Liver (tissue), 3 donors: ENCODE measurements around the gene TRIM29.

ENCODE experiments used
- EGR1 ChIP-seq, 2 donors: IDR thresholded peaks; 2 replicates each; pipeline ENCODE4 v1.6.1; 2016 to 2018; ENCODE audit warnings: antibody characterized with exemption in 2 of 2, low read depth in 2 of 2
- GABPA ChIP-seq, 2 donors: IDR thresholded peaks in 1 of 2; conservative IDR thresholded peaks in 1 of 2; 2 replicates each; pipeline ENCODE4 v1.6.1; 2016; ENCODE audit warnings: antibody characterized with exemption in 2 of 2, mild to moderate bottlenecking in 1 of 2, moderate library complexity in 1 of 2
- JUND ChIP-seq, 2 donors: IDR thresholded peaks; 2 replicates each; pipeline ENCODE4 v1.6.1; 2016; ENCODE audit warnings: antibody characterized with exemption in 2 of 2
- RAD21 ChIP-seq, 2 donors: IDR thresholded peaks; 2 replicates each; pipeline ENCODE4 v1.6.1; 2016; ENCODE audit warnings: antibody characterized with exemption in 2 of 2, mild to moderate bottlenecking in 2 of 2
- RXRA ChIP-seq, 2 donors: IDR thresholded peaks; 2 replicates each; pipeline ENCODE4 v1.6.1; 2017 to 2018; ENCODE audit warnings: antibody characterized with exemption in 2 of 2, mild to moderate bottlenecking in 1 of 2
- SP1 ChIP-seq: IDR thresholded peaks from 2 replicates; pipeline ENCODE4 v1.6.1; 2018; ENCODE audit warnings: antibody characterized with exemption, mild to moderate bottlenecking
- TAF1 ChIP-seq: conservative IDR thresholded peaks from 2 replicates; pipeline ENCODE4 v1.6.1; 2016; ENCODE audit warnings: antibody characterized with exemption, mild to moderate bottlenecking
- YY1 ChIP-seq: IDR thresholded peaks from 2 replicates; pipeline ENCODE4 v1.6.1; 2016; ENCODE audit warnings: antibody characterized with exemption, mild to moderate bottlenecking
- TF ChIP-seq, protein P1 (sequence below): IDR thresholded peaks from 2 replicates; pipeline ENCODE4 v1.6.1; 2016; ENCODE audit warnings: antibody characterized with exemption
- TF ChIP-seq, protein P2 (sequence below): fragments of 150-350 bp; IDR thresholded peaks from 2 replicates; pipeline ENCODE4 v1.5.1; 2017; ENCODE audit warnings: improper control_type of control experiment, low read depth, low read length; ENCODE audit not compliant: missing input control
- TF ChIP-seq, protein P3 (sequence below): IDR thresholded peaks from 2 replicates; pipeline ENCODE4 v1.6.1; 2016; ENCODE audit warnings: antibody characterized with exemption
- TF ChIP-seq, protein P4 (sequence below): IDR thresholded peaks from 2 replicates; pipeline ENCODE4 v1.6.1; 2016; ENCODE audit warnings: antibody characterized with exemption, mild to moderate bottlenecking
- TF ChIP-seq, protein P5 (sequence below): IDR thresholded peaks from 2 replicates; pipeline ENCODE4 v1.6.1; 2016; ENCODE audit warnings: antibody characterized with exemption
- donor health status: healthy.
- donor health status: healthy.

DNA sequence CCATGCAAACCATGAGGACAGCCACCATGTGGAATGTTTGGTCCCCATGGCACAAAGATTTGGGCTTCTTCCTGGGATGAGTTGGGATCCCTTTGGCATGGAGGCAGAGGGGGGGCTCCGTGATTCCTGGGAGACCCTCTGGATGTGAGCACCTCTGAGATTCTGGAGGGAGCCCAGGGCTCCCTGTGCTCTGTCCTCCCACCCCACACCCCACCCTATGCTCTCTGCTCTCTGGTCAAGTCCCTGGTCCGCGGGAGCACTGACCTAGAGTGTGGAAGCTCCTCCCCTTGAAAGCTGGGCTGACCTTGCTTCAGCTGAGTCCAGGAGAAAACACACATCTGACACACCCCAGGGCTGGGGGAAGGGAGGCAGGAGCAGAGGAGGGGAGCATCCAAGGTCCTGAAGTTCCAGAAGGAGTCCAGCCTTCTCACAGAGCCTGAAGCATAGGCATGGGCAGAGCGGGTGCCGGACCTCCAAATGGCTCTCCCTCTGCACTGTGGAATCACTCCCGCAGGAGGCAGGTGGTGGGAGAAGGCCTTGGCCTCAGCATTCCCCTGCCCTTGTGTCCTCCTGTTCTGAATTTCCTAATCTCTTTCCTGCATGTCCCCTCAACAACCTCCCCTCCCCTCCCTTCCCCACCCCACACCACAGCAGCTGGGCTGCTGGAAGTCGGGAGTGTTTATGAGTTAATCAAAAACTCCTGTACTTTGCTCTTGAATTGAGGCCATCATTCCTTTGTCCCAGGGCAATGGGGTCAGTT is 47.2 kb upstream of the TRIM29 start:
- TF ChIP-seq, protein P1, sequence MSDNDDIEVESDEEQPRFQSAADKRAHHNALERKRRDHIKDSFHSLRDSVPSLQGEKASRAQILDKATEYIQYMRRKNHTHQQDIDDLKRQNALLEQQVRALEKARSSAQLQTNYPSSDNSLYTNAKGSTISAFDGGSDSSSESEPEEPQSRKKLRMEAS = peak; percentile 59
- TF ChIP-seq, protein P2, sequence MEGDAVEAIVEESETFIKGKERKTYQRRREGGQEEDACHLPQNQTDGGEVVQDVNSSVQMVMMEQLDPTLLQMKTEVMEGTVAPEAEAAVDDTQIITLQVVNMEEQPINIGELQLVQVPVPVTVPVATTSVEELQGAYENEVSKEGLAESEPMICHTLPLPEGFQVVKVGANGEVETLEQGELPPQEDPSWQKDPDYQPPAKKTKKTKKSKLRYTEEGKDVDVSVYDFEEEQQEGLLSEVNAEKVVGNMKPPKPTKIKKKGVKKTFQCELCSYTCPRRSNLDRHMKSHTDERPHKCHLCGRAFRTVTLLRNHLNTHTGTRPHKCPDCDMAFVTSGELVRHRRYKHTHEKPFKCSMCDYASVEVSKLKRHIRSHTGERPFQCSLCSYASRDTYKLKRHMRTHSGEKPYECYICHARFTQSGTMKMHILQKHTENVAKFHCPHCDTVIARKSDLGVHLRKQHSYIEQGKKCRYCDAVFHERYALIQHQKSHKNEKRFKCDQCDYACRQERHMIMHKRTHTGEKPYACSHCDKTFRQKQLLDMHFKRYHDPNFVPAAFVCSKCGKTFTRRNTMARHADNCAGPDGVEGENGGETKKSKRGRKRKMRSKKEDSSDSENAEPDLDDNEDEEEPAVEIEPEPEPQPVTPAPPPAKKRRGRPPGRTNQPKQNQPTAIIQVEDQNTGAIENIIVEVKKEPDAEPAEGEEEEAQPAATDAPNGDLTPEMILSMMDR = no peak
- TF ChIP-seq RAD21 (IDR thresholded peaks at IDR 0.05) = peak; percentile 21 to 44
- TF ChIP-seq TAF1 = no peak
- peak in 1 of 2 donors; percentile 44 for TF ChIP-seq GABPA (IDR thresholded peaks at IDR 0.05 in 1 of 2, conservative IDR thresholded peaks at IDR 0.05 in 1 of 2)
- peak; percentile 48 for TF ChIP-seq YY1
- TF ChIP-seq RXRA (IDR thresholded peaks at IDR 0.05) = peak; percentile 93 to 98
- no peak for TF ChIP-seq EGR1 (IDR thresholded peaks at IDR 0.05; ENCODE audit: low read depth in 2 of 2)
- TF ChIP-seq, protein P3, sequence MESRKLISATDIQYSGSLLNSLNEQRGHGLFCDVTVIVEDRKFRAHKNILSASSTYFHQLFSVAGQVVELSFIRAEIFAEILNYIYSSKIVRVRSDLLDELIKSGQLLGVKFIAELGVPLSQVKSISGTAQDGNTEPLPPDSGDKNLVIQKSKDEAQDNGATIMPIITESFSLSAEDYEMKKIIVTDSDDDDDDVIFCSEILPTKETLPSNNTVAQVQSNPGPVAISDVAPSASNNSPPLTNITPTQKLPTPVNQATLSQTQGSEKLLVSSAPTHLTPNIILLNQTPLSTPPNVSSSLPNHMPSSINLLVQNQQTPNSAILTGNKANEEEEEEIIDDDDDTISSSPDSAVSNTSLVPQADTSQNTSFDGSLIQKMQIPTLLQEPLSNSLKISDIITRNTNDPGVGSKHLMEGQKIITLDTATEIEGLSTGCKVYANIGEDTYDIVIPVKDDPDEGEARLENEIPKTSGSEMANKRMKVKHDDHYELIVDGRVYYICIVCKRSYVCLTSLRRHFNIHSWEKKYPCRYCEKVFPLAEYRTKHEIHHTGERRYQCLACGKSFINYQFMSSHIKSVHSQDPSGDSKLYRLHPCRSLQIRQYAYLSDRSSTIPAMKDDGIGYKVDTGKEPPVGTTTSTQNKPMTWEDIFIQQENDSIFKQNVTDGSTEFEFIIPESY = peak; percentile 71
- peak in 1 of 2 donors; percentile 55 for TF ChIP-seq JUND (IDR thresholded peaks at IDR 0.05)
- TF ChIP-seq SP1 = peak; percentile 95
- TF ChIP-seq, protein P4, sequence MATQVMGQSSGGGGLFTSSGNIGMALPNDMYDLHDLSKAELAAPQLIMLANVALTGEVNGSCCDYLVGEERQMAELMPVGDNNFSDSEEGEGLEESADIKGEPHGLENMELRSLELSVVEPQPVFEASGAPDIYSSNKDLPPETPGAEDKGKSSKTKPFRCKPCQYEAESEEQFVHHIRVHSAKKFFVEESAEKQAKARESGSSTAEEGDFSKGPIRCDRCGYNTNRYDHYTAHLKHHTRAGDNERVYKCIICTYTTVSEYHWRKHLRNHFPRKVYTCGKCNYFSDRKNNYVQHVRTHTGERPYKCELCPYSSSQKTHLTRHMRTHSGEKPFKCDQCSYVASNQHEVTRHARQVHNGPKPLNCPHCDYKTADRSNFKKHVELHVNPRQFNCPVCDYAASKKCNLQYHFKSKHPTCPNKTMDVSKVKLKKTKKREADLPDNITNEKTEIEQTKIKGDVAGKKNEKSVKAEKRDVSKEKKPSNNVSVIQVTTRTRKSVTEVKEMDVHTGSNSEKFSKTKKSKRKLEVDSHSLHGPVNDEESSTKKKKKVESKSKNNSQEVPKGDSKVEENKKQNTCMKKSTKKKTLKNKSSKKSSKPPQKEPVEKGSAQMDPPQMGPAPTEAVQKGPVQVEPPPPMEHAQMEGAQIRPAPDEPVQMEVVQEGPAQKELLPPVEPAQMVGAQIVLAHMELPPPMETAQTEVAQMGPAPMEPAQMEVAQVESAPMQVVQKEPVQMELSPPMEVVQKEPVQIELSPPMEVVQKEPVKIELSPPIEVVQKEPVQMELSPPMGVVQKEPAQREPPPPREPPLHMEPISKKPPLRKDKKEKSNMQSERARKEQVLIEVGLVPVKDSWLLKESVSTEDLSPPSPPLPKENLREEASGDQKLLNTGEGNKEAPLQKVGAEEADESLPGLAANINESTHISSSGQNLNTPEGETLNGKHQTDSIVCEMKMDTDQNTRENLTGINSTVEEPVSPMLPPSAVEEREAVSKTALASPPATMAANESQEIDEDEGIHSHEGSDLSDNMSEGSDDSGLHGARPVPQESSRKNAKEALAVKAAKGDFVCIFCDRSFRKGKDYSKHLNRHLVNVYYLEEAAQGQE = peak; percentile 85
- TF ChIP-seq, protein P5, sequence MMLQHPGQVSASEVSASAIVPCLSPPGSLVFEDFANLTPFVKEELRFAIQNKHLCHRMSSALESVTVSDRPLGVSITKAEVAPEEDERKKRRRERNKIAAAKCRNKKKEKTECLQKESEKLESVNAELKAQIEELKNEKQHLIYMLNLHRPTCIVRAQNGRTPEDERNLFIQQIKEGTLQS = no peak
